Ishikawa (cell line): Measurements from ENCODE around the gene ZDHHC1.

ENCODE experiments used
- CEBPB ChIP-seq: IDR thresholded peaks from 2 replicates; pipeline ENCODE4 v1.6.1; 2012
- EP300 ChIP-seq: IDR thresholded peaks from 2 replicates; pipeline ENCODE4 v1.6.1; 2012; ENCODE audit warnings: borderline replicate concordance
- REST ChIP-seq: IDR thresholded peaks from 2 replicates; pipeline ENCODE4 v1.6.1; 2012; ENCODE audit warnings: low read depth, mild to moderate bottlenecking
- TAF1 ChIP-seq: IDR thresholded peaks from 2 replicates; pipeline ENCODE4 v1.6.1; 2012; ENCODE audit warnings: low read depth, mild to moderate bottlenecking

- TF ChIP-seq TAF1 (no peak), REST (no peak), CEBPB (no peak), EP300 (no peak)
Measured at GRCh38 chr16:67459861-67460150, 43.5 kb upstream of the ZDHHC1 start.
